Measurements from ENCODE around the gene CFAP300.

CFAP300 gene

GRCh38 chr11:102119997-102120396 is 72.8 kb downstream of the CFAP300 start:
- no peak for DNase-seq (ENCODE audit: low read depth in 1 of 2, low spot score in 1 of 2)

DNA sequence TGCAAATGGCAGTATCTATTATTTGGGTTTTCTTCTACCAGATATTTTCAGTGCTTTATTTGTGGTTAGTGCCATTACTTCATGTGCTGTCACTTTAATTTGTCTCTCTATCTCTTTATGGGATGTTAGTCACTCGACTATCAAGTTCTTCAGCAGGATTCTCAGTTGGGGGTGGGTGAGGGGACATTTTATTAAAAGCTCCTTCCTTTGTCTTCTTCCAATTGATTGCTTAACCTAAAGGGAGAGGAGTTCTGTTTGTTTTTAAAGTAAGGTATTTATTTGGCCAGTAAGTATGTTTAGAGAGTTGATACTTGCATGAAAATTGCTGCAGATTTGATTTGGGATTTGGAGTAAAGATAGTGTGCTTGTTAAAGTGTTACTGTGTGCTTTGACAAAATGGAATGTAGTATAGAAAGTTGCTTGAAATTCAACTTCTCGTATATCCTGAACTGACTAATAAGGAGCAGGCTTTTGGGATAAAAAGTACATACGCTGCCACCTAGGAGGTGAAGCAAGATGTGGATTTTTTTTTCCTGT is 73.3 kb downstream of the CFAP300 start:
- no peak for DNase-seq (ENCODE audit: low read depth in 1 of 2, low spot score in 1 of 2)

- DNase-seq (ENCODE audit: low read depth in 1 of 2, low spot score in 1 of 2) = no peak
Measured at GRCh38 chr11:102121329-102121728, 74.1 kb downstream of the CFAP300 start.

All from stimulated activated CD4-positive, alpha-beta T cell treated with anti-CD3 and anti-CD28 coated beads, Interleukin-15, amount 100 ng/mL, for 1 hour (primary cell).